NCI-H2107 (cell line): ENCODE data around the gene IL17RE.

Experiments used
- DNase-seq: peaks from one replicate; lab custom pipeline; 2025; lab: John Stamatoyannopoulos, UW

Gene IL17RE

GRCh38 chr3:9903904-9904303, 1.3 kb downstream of the IL17RE start:
- DNase-seq, result no peak

GRCh38 chr3:9906480-9906879, 3.8 kb downstream of the IL17RE start:
- no peak for DNase-seq

- DNase-seq, result no peak
Measured at GRCh38 chr3:9908286-9908685, 5.6 kb downstream of the IL17RE start.

- no peak for DNase-seq
Measured at GRCh38 chr3:9909221-9910013, 6.8 kb downstream of the IL17RE start.

- no peak for DNase-seq
Measured at GRCh38 chr3:9911863-9912262, 9.2 kb downstream of the IL17RE start.

- DNase-seq, result peak; percentile 46
Measured at GRCh38 chr3:9912294-9912935, 9.8 kb downstream of the IL17RE start.

- no peak for DNase-seq
Measured at GRCh38 chr3:9913601-9914000, 11.0 kb downstream of the IL17RE start.

GRCh38 chr3:9914011-9914410, 11.4 kb downstream of the IL17RE start:
- no peak for DNase-seq

GRCh38 chr3:9914559-9915253, 12.1 kb downstream of the IL17RE start:
- DNase-seq, result no peak

GRCh38 chr3:9915254-9916141, 12.8 kb downstream of the IL17RE start:
- no peak for DNase-seq

- DNase-seq, result no peak
Measured at GRCh38 chr3:9916346-9916733, 13.7 kb downstream of the IL17RE start.

GRCh38 chr3:9916734-9917680, 14.4 kb downstream of the IL17RE start, which contains the start of gene IL17RC:
Gene IL17RC, plus strand, starts transcription at chr3:9917098. Its CDS starts 218 bp downstream, at chr3:9917316.
- peak; percentile 56 for DNase-seq

- DNase-seq, result no peak
Measured at GRCh38 chr3:9917820-9918219, 15.2 kb downstream of the IL17RE start.

GRCh38 chr3:9918261-9919038, 15.8 kb downstream of the IL17RE start:
- DNase-seq, result no peak

- no peak for DNase-seq
Measured at GRCh38 chr3:9928158-9928557, 25.5 kb downstream of the IL17RE start.

- DNase-seq, result no peak
Measured at GRCh38 chr3:9930804-9931418, 28.3 kb downstream of the IL17RE start.

- no peak for DNase-seq
Measured at GRCh38 chr3:9932535-9932842, 29.8 kb downstream of the IL17RE start.

- peak; percentile 20 for DNase-seq
Measured at GRCh38 chr3:9932843-9933560, 30.4 kb downstream of the IL17RE start.
